Glomerular endothelial cell (primary cell): ENCODE data around the gene EME2. TPM values are rescaled to one million over a fixed set of nuclear protein-coding genes. Genes with fewer than 3 reads are reported as not detected.

ENCODE experiments used
- DNase-seq: peaks from one replicate; pipeline ENCODE4 v3.0.0-alpha.2; 2011; ENCODE audit warnings: low read depth, low spot score; ENCODE audit errors: extremely low read depth
- total RNA-seq: library from RNA; depleted of rRNA; stranded (reverse); fragments of >200 nt; gene quantifications from 2 replicates; pipeline ENCODE4 v1.2.3, GENCODE V29; 2015

Gene EME2
- total RNA-seq, 1 donor from 2014 or later = 8.8 TPM

- no peak for DNase-seq
Observed at GRCh38 chr16:1766231-1766630, 6.4 kb upstream of the EME2 start.

- DNase-seq = no peak
Observed at GRCh38 chr16:1766701-1767100, 5.9 kb upstream of the EME2 start.

GRCh38 chr16:1767116-1767994 is 5.3 kb upstream of the EME2 start:
- no peak for DNase-seq

- no peak for DNase-seq
Observed at GRCh38 chr16:1768061-1768766, 4.4 kb upstream of the EME2 start.

- no peak for DNase-seq
Observed at GRCh38 chr16:1768767-1769401, 3.7 kb upstream of the EME2 start.

GRCh38 chr16:1769402-1770300 is 3.0 kb upstream of the EME2 start:
- no peak for DNase-seq

GRCh38 chr16:1770328-1771187 is 2.1 kb upstream of the EME2 start:
- no peak for DNase-seq

GRCh38 chr16:1771188-1771863 is 1.3 kb upstream of the EME2 start, which contains the start of gene NME3:
Gene NME3 (minus strand): TSS chr16:1771543. CDS start chr16:1771534, 9 bp downstream.
- no peak for DNase-seq

GRCh38 chr16:1771864-1772361 is 697 bp upstream of the EME2 start:
- no peak for DNase-seq

- DNase-seq = no peak
Observed at GRCh38 chr16:1772908-1773702, 495 bp downstream of the EME2 start, which contains the start of gene MRPS34. Gene MRPS34 (minus strand): TSS chr16:1773134. CDS start chr16:1773119, 15 bp downstream.

- DNase-seq = no peak
Observed at GRCh38 chr16:1773703-1774447, 1.3 kb downstream of the EME2 start.

- DNase-seq = no peak
Observed at GRCh38 chr16:1774448-1774780, 1.8 kb downstream of the EME2 start.

GRCh38 chr16:1775006-1775845 is 2.6 kb downstream of the EME2 start:
- DNase-seq = no peak

GRCh38 chr16:1775846-1776671 is 3.4 kb downstream of the EME2 start:
- DNase-seq = no peak

- DNase-seq = no peak
Observed at GRCh38 chr16:1776672-1776955, 4.0 kb downstream of the EME2 start.

GRCh38 chr16:1776991-1777374 is 4.4 kb downstream of the EME2 start:
- no peak for DNase-seq
